OCI-LY1 (cell line): ENCODE results near the gene GLTP.

Source experiments
- H2AFZ ChIP-seq: fragments of 200-600 bp; sonication (generic), shearing (Covaris generic); 2 replicates; pipeline ENCODE4 v1.6.0; 2014; ENCODE audit warnings: antibody characterized with exemption, mild to moderate bottlenecking, low read length
- H3F3A ChIP-seq: fragments of 200-600 bp; sonication (generic), shearing (Covaris generic); 2 replicates; pipeline ENCODE4 v1.6.0; 2014; ENCODE audit warnings: mild to moderate bottlenecking, antibody characterized with exemption, low read length, moderate library complexity; ENCODE audit not compliant: insufficient read depth
- H3K27ac ChIP-seq: fragments of 200-600 bp; sonication (generic); 2 replicates; pipeline ENCODE4 v1.5.1; 2014; ENCODE audit warnings: low read length, mixed run types, mild to moderate bottlenecking, low read depth; ENCODE audit not compliant: poor library complexity, severe bottlenecking
- H3K27me3 ChIP-seq: fragments of 200-600 bp; sonication (generic); 2 replicates; pipeline ENCODE4 v1.6.0; 2014; ENCODE audit warnings: antibody characterized with exemption, mild to moderate bottlenecking, low read length, moderate library complexity; ENCODE audit not compliant: insufficient read depth
- H3K36me3 ChIP-seq: fragments of 200-600 bp; sonication (generic); 2 replicates; pipeline ENCODE4 v1.6.1; 2014; ENCODE audit warnings: mild to moderate bottlenecking, antibody characterized with exemption, low read length, moderate library complexity, mixed read lengths; ENCODE audit not compliant: insufficient read depth
- H3K4me1 ChIP-seq: fragments of 200-600 bp; sonication (generic); 2 replicates; pipeline ENCODE4 v1.5.1; 2014; ENCODE audit warnings: mild to moderate bottlenecking, low read length, moderate library complexity; ENCODE audit not compliant: insufficient read depth, severe bottlenecking
- H3K4me2 ChIP-seq: fragments of 200-600 bp; sonication (generic), shearing (Covaris generic); 2 replicates; pipeline ENCODE4 v1.6.1; 2014; ENCODE audit warnings: low read length
- H3K4me3 ChIP-seq: fragments of 200-600 bp; sonication (generic); 2 replicates; pipeline ENCODE4 v1.5.1; 2014; ENCODE audit warnings: low read length, low read depth, mild to moderate bottlenecking, mixed read lengths; ENCODE audit not compliant: poor library complexity, severe bottlenecking
- H3K79me2 ChIP-seq: fragments of 200-600 bp; shearing (Covaris generic); 2 replicates; pipeline ENCODE4 v1.6.1; 2016; ENCODE audit warnings: mixed run types, low read length, mixed read lengths; ENCODE audit not compliant: insufficient read depth
- H3K9ac ChIP-seq: fragments of 200-600 bp; sonication (generic), shearing (Covaris generic); 2 replicates; pipeline ENCODE4 v1.6.1; 2014; ENCODE audit warnings: mild to moderate bottlenecking, low read length, mixed read lengths
- H3K9me2 ChIP-seq: fragments of 200-600 bp; sonication (generic), shearing (Covaris generic); 2 replicates; pipeline ENCODE4 v1.6.1; 2014; ENCODE audit warnings: low read depth, mild to moderate bottlenecking, low read length, mixed read lengths
- H3K9me3 ChIP-seq: fragments of 200-600 bp; shearing (Covaris generic); 2 replicates; pipeline ENCODE4 v1.6.1; 2014; ENCODE audit warnings: low read length, mixed read lengths
- H4K20me1 ChIP-seq: fragments of 200-600 bp; sonication (generic), shearing (Covaris generic); 2 replicates; pipeline ENCODE4 v1.6.0; 2016; ENCODE audit warnings: mild to moderate bottlenecking, low read length; ENCODE audit not compliant: insufficient read depth
- EZH2 ChIP-seq: fragments of 200-600 bp; sonication (generic), shearing (Covaris generic); IDR thresholded peaks from 2 replicates; pipeline ENCODE4 v1.8.0; 2017; ENCODE audit warnings: borderline replicate concordance, mixed run types, mild to moderate bottlenecking, antibody characterized with exemption, low read length, moderate library complexity, mixed read lengths
- TF ChIP-seq, protein P1 (sequence below): fragments of 200-600 bp; sonication (generic), shearing (Covaris generic); IDR thresholded peaks from 2 replicates; pipeline ENCODE4 v1.5.1; 2017; ENCODE audit warnings: mild to moderate bottlenecking, antibody characterized with exemption, low read length, moderate library complexity, mixed read lengths

GLTP gene

DNA sequence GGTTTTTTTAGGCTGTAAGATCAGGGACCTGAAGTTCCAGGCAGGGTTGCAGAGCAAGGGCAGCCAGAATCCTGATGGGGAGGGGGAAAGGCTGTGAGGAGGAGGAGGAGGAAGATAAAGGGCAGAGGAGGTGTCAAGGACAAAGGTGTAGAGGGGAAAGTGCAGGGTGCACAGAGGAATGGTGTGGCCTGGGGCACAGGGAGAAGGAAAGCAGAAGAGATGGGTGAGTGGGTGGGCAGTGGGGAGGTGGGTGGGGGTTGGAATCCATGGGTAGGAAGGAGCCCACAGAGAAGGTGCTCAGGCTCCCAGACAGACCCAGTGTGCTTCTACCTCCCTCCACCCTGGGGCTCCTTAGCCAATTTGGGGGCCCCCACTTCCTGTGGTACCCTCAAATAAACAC, 58.4 kb downstream of the GLTP start:
- no peaks in the 10 kb centered on the region for H4K20me1 ChIP-seq
- H3F3A ChIP-seq, result no peaks in the 10 kb centered on the region
- no peak overlapping the region for H3K27ac ChIP-seq
- no peak overlapping the region for H2AFZ ChIP-seq
- no peak overlapping the region for H3K4me2 ChIP-seq
- TF ChIP-seq, protein P1, sequence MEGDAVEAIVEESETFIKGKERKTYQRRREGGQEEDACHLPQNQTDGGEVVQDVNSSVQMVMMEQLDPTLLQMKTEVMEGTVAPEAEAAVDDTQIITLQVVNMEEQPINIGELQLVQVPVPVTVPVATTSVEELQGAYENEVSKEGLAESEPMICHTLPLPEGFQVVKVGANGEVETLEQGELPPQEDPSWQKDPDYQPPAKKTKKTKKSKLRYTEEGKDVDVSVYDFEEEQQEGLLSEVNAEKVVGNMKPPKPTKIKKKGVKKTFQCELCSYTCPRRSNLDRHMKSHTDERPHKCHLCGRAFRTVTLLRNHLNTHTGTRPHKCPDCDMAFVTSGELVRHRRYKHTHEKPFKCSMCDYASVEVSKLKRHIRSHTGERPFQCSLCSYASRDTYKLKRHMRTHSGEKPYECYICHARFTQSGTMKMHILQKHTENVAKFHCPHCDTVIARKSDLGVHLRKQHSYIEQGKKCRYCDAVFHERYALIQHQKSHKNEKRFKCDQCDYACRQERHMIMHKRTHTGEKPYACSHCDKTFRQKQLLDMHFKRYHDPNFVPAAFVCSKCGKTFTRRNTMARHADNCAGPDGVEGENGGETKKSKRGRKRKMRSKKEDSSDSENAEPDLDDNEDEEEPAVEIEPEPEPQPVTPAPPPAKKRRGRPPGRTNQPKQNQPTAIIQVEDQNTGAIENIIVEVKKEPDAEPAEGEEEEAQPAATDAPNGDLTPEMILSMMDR, result no peak
- no peak for TF ChIP-seq EZH2
- no peaks in the 10 kb centered on the region for H3K36me3 ChIP-seq
- H3K9me2 ChIP-seq, result no peaks in the 10 kb centered on the region
- no peak overlapping the region for H3K4me3 ChIP-seq
- H3K9me3 ChIP-seq, result no peaks in the 10 kb centered on the region
- H3K27me3 ChIP-seq, result no peaks in the 10 kb centered on the region
- H3K4me1 ChIP-seq, result no peaks in the 10 kb centered on the region
- no peak overlapping the region for H3K9ac ChIP-seq
- H3K79me2 ChIP-seq, result no peaks in the 10 kb centered on the region

DNA sequence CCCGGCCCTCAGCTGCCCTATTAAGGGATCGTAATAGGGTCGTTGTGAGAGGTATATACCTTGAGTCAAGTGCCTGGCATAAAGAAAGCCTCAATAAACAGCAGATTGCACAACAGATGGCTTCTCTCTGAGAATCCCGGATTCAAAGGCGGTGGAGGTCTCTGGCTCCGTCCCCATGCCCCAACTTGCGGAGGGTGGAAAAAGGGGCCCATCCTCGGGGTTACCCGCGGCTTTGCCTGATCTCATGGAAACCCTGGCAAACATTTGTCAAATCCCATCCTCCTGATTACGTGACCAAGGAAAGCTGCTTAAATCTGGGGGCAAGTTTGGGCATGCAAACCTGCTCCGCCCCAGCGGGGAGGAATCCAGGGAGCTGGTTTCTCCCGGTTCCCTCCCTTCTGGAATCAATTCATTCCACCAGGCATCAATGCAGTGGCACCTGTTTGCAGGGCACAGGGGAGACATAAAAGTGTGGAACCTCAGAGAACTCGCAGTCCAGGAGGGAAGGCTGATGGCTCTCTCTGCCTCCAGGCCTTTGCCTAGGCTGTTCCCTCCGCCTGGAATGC, 59.4 kb downstream of the GLTP start:
- H3K4me2 ChIP-seq, result no peak overlapping the region

DNA sequence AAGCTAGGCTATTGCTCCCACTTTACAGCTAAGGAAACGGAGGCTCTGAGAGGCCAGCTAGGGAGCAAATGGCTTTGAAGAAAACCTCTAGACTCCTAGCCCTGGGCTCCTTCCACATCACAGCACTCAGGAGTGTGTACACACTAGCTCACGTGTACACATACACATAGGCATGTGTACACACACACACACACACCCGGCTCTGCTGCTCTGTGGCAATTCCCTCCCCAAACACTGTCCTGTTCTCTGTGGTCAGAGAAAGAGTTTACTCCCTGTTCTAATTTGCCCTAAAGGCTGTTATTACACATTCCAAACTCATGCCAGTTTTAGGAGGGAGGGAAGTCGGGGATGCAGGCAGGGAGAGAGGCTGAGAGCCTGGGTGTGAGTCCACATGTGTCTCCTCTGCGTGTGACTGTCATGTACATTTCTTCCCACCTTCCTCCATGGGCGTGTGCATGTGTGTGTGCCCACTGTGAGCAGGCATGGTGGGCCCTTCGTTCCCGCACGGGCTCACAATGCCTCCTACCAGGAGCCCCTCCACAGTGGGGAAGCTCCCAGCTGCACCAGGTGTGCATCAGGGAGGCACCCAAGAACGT, 61.3 kb downstream of the GLTP start:
- Histone ChIP-seq H4K20me1 (no peaks in the 10 kb centered on the region), H3K79me2 (no peaks in the 10 kb centered on the region), H3K36me3 (no peaks in the 10 kb centered on the region), H3K27me3 (no peaks in the 10 kb centered on the region), H3K4me1 (no peaks in the 10 kb centered on the region), H3K9me3 (no peaks in the 10 kb centered on the region), H2AFZ (no peak overlapping the region), H3K9ac (no peak overlapping the region), H3K4me3 (no peak overlapping the region), H3F3A (no peaks in the 10 kb centered on the region), H3K9me2 (no peaks in the 10 kb centered on the region), H3K4me2 (no peak overlapping the region), H3K27ac (no peak overlapping the region)
- TF ChIP-seq, protein P1, result no peak
- TF ChIP-seq EZH2, result no peak

More for the DNA sequence above, 59.4 kb downstream of the GLTP start:
- no peaks in the 10 kb centered on the region for H3K27me3 ChIP-seq
- H3K4me1 ChIP-seq, result no peaks in the 10 kb centered on the region
- no peak overlapping the region for H3K4me3 ChIP-seq
- H3F3A ChIP-seq, result no peaks in the 10 kb centered on the region
- no peak overlapping the region for H2AFZ ChIP-seq
- no peaks in the 10 kb centered on the region for H3K79me2 ChIP-seq
- H3K36me3 ChIP-seq, result no peaks in the 10 kb centered on the region
- no peaks in the 10 kb centered on the region for H4K20me1 ChIP-seq
- TF ChIP-seq, protein P1, result no peak
- TF ChIP-seq EZH2, result no peak
- no peaks in the 10 kb centered on the region for H3K9me3 ChIP-seq
- H3K9me2 ChIP-seq, result no peaks in the 10 kb centered on the region
- H3K27ac ChIP-seq, result no peak overlapping the region
- H3K9ac ChIP-seq, result no peak overlapping the region
